GM18868 (cell line): ENCODE results near the gene NFIA.
"Not testable (repeated sequence)": the region's sequence is repeated elsewhere in the genome, so short reads cannot be mapped to it uniquely, and the experiment has no call there.

Source experiments
- ATAC-seq: cut with Tn5 transposase; IDR thresholded peaks from one replicate; pipeline ENCODE4 v1.9.1; 2021; ENCODE audit warnings: mild to moderate bottlenecking, moderate library complexity; ENCODE audit not compliant: unreplicated experiment

NFIA gene

GRCh38 chr1:61124696-61125095 is 42.3 kb downstream of the NFIA start:
- ATAC-seq = no peak

- ATAC-seq = no peak
These were observed 42.9 kb downstream of the NFIA start for GRCh38 chr1:61125263-61125662.

- no peak for ATAC-seq
These were observed 43.5 kb downstream of the NFIA start for GRCh38 chr1:61125895-61126294.

DNA sequence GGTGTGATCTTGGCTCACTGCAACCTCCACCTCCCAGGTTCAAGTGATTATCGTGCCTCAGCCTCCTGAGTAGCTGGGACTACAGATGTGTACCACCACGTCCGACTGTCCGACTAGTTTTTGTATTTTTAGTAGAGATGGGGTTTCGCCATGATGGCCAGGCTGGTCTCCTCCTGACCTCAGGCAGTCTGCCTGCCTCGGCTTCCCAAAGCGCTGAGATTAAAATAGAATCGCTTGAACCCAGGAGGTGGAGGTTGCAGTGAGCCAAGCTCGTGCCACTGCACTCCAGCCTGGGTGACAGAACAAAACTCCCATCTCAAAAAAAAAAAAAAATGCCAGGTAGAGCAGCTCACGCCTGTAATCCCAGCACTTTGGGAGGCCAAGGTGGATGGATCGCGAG is 44.5 kb downstream of the NFIA start:
- ATAC-seq = not testable (repeated sequence)

GRCh38 chr1:61130338-61131000 is 48.1 kb downstream of the NFIA start:
- no peak for ATAC-seq

DNA sequence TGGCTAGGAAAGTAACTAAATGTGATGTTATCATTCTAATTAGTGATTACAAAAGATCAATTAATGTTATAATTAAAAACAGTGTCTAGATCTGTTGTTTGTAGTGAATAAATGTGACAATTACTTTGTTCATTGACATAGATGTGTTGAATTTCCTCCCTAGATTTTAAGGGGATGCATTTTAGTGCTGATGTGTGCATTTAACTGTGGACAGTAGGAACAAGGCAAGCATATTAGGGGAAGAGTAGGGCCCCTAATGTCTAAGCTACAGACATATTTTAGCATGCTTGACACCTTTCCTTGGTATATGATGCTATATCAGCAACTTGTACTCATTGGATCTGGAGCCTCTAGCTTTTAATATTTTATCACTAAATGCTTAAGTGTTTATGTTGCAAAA is 48.9 kb downstream of the NFIA start:
- ATAC-seq = no peak

GRCh38 chr1:61131716-61132115 is 49.4 kb downstream of the NFIA start:
- no peak for ATAC-seq

DNA sequence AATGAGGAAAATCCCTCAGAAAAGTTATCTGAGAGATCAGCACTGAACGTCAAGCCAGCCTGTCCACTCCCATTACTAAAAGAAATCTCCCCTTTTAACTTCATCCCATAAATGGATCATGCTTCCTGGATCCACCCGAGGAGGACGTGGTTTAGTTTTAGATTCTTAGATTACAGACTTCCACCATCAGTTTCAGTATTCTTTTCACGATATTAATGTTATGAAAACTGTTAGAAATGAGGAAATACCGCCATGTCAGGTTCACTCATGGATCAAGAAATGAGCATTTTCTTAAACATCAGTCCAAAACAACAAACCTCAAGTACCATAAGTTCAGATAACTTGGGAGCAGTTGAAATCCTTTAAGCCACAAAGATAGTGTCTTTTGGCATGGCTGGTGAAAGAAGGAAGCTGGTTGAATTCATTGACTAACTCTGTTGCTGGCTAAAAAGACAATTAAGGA is 49.8 kb downstream of the NFIA start:
- ATAC-seq = no peak

GRCh38 chr1:61132645-61133334 is 50.4 kb downstream of the NFIA start:
- ATAC-seq = no peak

GRCh38 chr1:61133335-61134019 is 51.1 kb downstream of the NFIA start:
- no peak for ATAC-seq

DNA sequence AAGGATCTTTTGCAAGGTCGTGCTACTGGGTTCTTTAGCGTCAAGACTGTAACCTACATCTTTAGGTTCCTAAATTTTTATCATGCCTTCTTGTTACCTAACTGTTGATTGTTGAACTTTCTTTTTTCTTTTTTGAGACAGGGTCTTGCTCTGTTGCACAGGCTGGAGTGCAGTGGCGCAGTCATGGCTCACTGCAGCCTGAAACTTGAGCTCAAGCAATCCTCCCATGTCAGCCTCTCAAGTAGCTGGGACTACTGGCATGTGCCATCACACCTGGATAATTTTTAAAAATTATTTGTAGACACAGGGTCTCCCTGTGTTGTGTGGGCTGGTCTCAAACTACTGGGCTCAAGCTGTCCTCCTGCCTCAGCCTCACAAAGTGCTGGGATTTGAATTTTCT is 52.9 kb downstream of the NFIA start:
- no peak for ATAC-seq

- no peak for ATAC-seq
These were observed 55.9 kb downstream of the NFIA start for GRCh38 chr1:61138305-61138704.

- no peak for ATAC-seq
These were observed 56.8 kb downstream of the NFIA start for GRCh38 chr1:61138921-61139774.

DNA sequence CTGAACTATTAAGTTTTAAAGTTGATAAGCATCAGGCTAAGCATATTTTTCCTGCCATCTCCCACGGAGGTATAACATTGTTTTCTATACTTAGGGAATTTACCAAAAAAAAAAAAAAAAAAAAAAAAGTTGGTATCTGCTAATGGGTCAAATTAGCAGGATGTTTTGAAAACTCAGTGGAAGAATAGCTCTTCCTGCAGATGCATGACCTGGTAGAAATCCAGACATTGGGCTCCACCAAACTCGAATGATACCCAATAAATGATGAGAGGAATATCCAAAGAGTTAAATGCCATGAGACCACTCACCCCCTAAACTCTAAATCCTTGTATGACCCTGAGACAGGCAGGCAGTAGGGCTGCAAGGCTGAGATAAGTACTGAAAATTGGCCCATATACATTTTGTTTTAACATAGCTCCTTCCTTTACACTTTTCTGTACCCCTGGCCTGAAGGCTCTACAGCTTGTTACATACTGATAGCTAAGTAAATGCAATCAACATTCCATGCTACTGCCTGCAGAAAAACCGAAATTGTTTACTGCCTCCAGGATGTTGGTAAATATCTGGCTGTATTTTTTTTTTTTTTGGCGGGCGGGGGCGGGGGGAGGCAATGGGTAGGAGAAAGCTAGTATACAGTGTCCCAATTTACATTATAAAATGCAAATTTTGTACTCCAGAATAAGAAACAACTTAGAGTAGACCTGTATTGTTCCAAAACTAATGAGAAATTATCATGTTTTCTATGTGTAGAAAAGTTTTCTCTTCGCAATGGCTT is 57.6 kb downstream of the NFIA start:
- ATAC-seq = no peak

DNA sequence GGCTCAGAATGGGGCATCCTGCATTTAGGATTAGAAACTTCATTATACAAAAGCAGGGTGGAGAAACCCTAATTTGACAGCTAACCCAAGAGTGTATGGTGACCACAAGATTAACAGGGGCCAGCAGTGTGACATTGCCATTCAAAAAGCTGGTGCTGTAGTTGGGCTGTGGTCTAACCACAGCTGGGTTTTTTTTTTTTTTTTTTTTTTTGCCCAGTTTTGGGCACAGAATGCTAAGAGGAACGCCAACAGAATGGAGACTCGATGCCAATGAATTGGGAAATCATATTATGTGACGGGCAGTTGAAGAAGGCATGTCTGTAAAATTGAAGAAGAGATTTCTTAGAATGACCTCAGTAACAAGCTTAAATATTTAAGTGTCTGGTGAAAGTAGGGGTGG is 58.4 kb downstream of the NFIA start:
- no peak for ATAC-seq

GRCh38 chr1:61141288-61142042 is 59.1 kb downstream of the NFIA start:
- ATAC-seq = no peak

GRCh38 chr1:61142043-61142440 is 59.7 kb downstream of the NFIA start:
- no peak for ATAC-seq

DNA sequence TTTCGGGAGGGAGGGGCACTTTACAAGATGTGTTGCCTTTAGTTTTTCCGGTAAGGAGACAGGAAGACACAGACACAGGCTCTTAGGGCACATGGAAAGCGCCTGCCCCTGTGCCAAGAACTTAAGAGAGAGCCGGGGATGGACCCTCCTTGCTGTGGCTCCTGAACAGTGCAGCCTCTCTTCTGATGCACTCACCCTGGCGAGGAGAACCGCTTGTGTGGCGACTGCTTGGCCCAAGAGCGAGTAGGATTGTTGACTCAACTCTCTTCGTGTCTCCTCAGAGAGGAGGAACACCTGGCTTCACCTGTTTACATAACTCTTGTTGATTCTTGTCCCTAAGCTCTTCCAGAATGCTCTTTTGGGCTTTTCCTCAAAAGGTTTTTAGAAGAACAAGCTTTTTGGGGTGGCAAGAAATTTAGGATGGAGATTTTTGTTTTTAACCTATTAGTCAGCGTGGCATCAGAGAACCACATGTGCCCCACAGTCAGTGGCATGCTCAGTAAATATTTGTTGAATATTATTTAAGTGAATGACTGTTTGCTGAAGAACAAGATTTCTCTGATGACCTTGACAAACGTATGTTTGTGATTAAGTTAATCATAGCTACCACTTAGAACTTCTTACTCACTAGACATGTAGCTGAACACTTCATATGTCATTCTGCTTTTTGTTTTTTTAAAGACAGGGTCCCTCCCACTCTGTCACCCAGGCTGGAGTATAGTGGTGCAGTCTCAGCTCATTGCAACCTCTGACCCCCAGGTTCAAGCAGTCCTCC is 60.6 kb downstream of the NFIA start:
- no peak for ATAC-seq
